Gastrocnemius medialis (tissue), 4 donors: ENCODE results near the gene CCDC185. TPM values are rescaled to one million over a fixed set of nuclear protein-coding genes. Genes with fewer than 3 reads are reported as not detected.

ENCODE experiments used
- ATAC-seq, 2 donors: fragments of 150-250 bp; one replicate each; pipeline ENCODE4 v1.9.1; 2016
- DNase-seq, 2 donors: peaks; one replicate each; pipeline ENCODE4 v3.0.0-alpha.2; 2019
- H3K27ac ChIP-seq, 4 donors: fragments of 200-600 bp; sonication (generic); 1 replicate in 1 of 4; 2 replicates in 3 of 4; pipeline ENCODE4 v1.5.1; 2016 to 2018; ENCODE audit warnings: mild to moderate bottlenecking in 2 of 4, moderate library complexity in 1 of 4
- H3K27me3 ChIP-seq, 3 donors: fragments of 200-600 bp; sonication (generic) in 2 of 3; 1 replicate in 1 of 3; 2 replicates in 2 of 3; pipeline versions ENCODE4 v1.5.1 to v1.6.0; 2016 to 2019; ENCODE audit warnings: mild to moderate bottlenecking in 1 of 3, moderate library complexity in 1 of 3
- H3K36me3 ChIP-seq, 2 donors: fragments of 200-600 bp; sonication (generic) in 1 of 2; one replicate each; pipeline ENCODE4 v1.5.1; 2017 to 2018
- H3K4me1 ChIP-seq, 2 donors: fragments of 200-600 bp; sonication (generic) in 1 of 2; one replicate each; pipeline ENCODE4 v1.5.1; 2016 to 2017; ENCODE audit warnings: mild to moderate bottlenecking in 2 of 2
- H3K4me3 ChIP-seq, 4 donors: fragments of 200-600 bp; sonication (generic) in 3 of 4; 1 replicate in 1 of 4; 2 replicates in 3 of 4; pipeline ENCODE4 v1.5.1; 2016 to 2019; ENCODE audit warnings: mild to moderate bottlenecking in 2 of 4
- H3K9me3 ChIP-seq, 3 donors: fragments of 200-600 bp; sonication (generic) in 2 of 3; 1 replicate in 1 of 3; 2 replicates in 2 of 3; pipeline ENCODE4 v1.5.1; 2016 to 2019
- POLR2A ChIP-seq, 2 donors: fragments of 450-650 bp; IDR thresholded peaks; one replicate each; pipeline ENCODE4 v1.6.1; 2017; ENCODE audit warnings: antibody characterized with exemption in 2 of 2, mild to moderate bottlenecking in 2 of 2, moderate library complexity in 2 of 2
- in situ Hi-C, 4 donors: fragments of 200-750 bp; cut with MboI; loops; one replicate each; pipeline versions ENCODE4 v1.15.0 to v1.8.0; 2017; ENCODE audit warnings: low sequenced_read_pairs in 4 of 4
- intact Hi-C: fragments of 100-400 bp; cut with DNase I; formaldehyde crosslinking; loops from one replicate; pipeline ENCODE4 v1.15.1; 2023; ENCODE audit warnings: low total_unique reads
- total RNA-seq, 4 donors: library from RNA; depleted of rRNA; stranded (reverse); fragments of >200 nt; gene quantifications; one replicate each; pipeline versions ENCODE4 v1.1.0 to v1.2.3, GENCODE V29; 2016
- TF ChIP-seq, protein P1 (sequence below), 5 experiments: fragments of 450-650 bp in 3 of 5; fragments of 200-600 bp in 2 of 5; sonication (generic) in 2 of 5; IDR thresholded peaks in 4 of 5; conservative IDR thresholded peaks in 1 of 5; 1 replicate in 4 of 5; 2 replicates in 1 of 5; pipeline ENCODE4 v1.5.1; 2016 to 2019; ENCODE audit warnings: antibody characterized with exemption in 5 of 5, mild to moderate bottlenecking in 3 of 5, moderate library complexity in 3 of 5

CCDC185 gene
- total RNA-seq, 4 donors from 2014 or later: not detected

DNA sequence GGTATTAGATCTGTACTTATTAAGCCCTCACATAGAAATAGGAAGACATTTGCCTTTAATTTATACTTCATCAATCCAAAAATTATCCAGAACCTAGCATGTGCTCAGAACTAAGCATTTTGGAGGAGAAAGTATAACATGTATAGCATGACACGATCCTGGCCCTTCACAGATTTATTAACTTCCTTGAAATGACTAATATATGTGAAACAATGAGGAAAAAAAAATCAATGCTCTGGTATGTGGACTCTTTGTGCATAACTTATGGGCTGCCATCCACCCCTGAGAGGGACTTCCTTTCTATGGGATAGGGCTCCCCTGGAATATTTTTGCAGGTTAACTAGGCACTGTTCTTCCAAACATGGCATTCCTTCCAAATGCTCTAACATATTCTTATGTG, 36.6 kb downstream of the CCDC185 start:
- H3K27me3 ChIP-seq: no peaks in the 10 kb centered on the region
- TF ChIP-seq POLR2A (IDR thresholded peaks at IDR 0.05): no peak
- TF ChIP-seq, protein P1, sequence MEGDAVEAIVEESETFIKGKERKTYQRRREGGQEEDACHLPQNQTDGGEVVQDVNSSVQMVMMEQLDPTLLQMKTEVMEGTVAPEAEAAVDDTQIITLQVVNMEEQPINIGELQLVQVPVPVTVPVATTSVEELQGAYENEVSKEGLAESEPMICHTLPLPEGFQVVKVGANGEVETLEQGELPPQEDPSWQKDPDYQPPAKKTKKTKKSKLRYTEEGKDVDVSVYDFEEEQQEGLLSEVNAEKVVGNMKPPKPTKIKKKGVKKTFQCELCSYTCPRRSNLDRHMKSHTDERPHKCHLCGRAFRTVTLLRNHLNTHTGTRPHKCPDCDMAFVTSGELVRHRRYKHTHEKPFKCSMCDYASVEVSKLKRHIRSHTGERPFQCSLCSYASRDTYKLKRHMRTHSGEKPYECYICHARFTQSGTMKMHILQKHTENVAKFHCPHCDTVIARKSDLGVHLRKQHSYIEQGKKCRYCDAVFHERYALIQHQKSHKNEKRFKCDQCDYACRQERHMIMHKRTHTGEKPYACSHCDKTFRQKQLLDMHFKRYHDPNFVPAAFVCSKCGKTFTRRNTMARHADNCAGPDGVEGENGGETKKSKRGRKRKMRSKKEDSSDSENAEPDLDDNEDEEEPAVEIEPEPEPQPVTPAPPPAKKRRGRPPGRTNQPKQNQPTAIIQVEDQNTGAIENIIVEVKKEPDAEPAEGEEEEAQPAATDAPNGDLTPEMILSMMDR (IDR thresholded peaks at IDR 0.05 in 4 of 5, conservative IDR thresholded peaks at IDR 0.05 in 1 of 5): no peak
- no peak overlapping the region for H3K4me3 ChIP-seq
- H3K36me3 ChIP-seq: no peaks in the 10 kb centered on the region
- ATAC-seq (no peak), DNase-seq (no peak)
- in situ Hi-C loops: no loop called here
- no peaks in the 10 kb centered on the region for H3K9me3 ChIP-seq
- intact Hi-C loops: no loop called here
- H3K4me1 ChIP-seq: peaks cover 2 to 11% of the 10 kb centered on the region in 2 donors
- peak overlapping the region in 2 of 4 donors; percentile 39 to 46 for H3K27ac ChIP-seq

DNA sequence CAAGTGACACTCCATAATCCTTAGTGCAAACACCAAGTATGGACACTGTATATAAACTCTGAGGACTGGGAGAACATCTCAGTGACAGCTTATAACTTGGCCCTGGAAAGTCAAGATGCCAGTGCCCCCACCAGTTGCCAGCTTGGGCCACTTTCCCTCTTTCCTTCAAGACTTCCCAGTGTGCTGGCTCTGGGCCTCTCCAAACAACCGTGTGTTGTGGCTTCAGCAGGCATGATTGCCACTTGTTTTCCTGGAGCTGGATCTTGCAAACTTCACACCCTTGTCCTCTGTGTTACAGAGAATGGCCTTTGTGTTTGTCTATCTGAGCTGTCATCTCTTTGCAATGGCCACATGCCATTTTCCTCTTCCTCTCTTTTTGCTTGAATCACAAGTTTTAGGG, 37.0 kb downstream of the CCDC185 start:
- no peak for TF ChIP-seq POLR2A (IDR thresholded peaks at IDR 0.05)
- TF ChIP-seq, protein P1 (IDR thresholded peaks at IDR 0.05 in 4 of 5, conservative IDR thresholded peaks at IDR 0.05 in 1 of 5): no peak
- no peaks in the 10 kb centered on the region for H3K9me3 ChIP-seq
- in situ Hi-C loops: no loop called here
- H3K4me1 ChIP-seq: peaks cover 2 to 11% of the 10 kb centered on the region in 2 donors
- no peak overlapping the region for H3K27ac ChIP-seq
- H3K27me3 ChIP-seq: no peaks in the 10 kb centered on the region
- no peaks in the 10 kb centered on the region for H3K36me3 ChIP-seq
- no peak overlapping the region for H3K4me3 ChIP-seq
- ATAC-seq (no peak), DNase-seq (no peak)
- intact Hi-C loops: no loop called here

DNA sequence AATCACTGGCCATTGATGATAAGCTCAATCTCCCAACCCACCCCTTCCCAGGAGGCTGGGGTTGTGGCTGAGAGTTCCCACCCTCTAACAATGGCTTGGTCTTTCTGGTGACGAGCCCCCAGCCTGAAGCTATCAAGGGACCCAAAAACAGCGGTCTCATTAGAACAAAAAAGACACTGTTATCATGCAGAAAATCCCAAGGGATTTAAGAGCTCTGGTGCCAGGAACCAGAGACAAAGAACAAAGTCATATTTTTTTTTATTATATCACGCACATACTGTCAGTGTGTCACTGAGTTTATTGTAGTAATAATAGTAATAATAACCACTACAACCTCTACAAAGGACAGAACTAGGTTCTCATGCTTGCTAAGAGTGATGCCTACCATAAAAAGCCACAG, 43.9 kb downstream of the CCDC185 start:
- no peak for TF ChIP-seq POLR2A (IDR thresholded peaks at IDR 0.05)
- TF ChIP-seq, protein P1 (IDR thresholded peaks at IDR 0.05 in 4 of 5, conservative IDR thresholded peaks at IDR 0.05 in 1 of 5): no peak
- ATAC-seq (no peak), DNase-seq (no peak)
- in situ Hi-C loops (no loop called here), intact Hi-C loops (no loop called here)
- H3K27me3 ChIP-seq: no peaks in the 10 kb centered on the region
- no peak overlapping the region for H3K27ac ChIP-seq
- H3K4me3 ChIP-seq: no peak overlapping the region
- H3K9me3 ChIP-seq: no peaks in the 10 kb centered on the region
- no peaks in the 10 kb centered on the region for H3K4me1 ChIP-seq
- H3K36me3 ChIP-seq: no peaks in the 10 kb centered on the region

DNA sequence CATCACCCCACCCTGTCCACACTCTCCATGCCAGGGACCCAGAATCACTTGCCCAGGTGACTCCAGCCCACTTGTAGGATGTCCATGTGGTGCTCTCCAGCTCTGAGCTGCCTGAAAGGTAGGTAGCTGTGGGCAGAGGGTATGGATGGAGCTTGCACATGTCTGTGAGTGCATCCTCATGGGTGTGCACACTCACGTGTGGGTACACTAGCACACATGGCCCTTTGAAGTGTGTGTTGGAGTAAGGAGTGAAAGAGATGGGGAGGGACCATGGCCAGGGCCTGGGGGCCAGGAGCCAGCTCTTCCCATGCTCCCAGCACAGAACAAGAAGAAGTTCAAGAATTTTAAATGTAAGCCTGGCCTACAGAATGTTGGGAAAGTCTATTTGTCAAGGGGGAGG, 50.2 kb downstream of the CCDC185 start:
- H3K4me3 ChIP-seq: no peak overlapping the region
- intact Hi-C loops: no loop called here
- TF ChIP-seq, protein P1 (IDR thresholded peaks at IDR 0.05 in 4 of 5, conservative IDR thresholded peaks at IDR 0.05 in 1 of 5): no peak
- TF ChIP-seq POLR2A (IDR thresholded peaks at IDR 0.05): no peak

DNA sequence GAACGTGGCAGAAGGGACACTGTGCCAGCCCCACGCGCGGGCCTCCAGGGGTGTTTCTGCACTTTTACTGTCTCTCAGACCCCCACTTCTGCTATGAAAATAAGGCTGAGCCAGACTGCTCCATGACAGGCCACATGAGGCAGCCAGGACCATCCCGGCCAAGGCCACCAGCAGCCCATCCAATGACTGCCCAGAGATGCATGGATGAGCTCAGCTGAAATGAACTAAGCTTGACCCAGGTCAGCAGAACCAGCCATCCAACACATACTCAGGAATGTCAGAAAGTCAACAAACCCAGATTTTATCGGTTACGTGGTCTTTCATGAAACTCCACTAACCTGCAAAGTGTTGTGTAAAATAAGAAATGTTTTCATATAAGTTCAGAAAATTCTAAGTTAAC, 51.2 kb downstream of the CCDC185 start:
- in situ Hi-C loops (no loop called here), intact Hi-C loops (no loop called here)
- TF ChIP-seq POLR2A (IDR thresholded peaks at IDR 0.05): no peak
- TF ChIP-seq, protein P1 (IDR thresholded peaks at IDR 0.05 in 4 of 5, conservative IDR thresholded peaks at IDR 0.05 in 1 of 5): no peak
- no peaks in the 10 kb centered on the region for H3K9me3 ChIP-seq
- DNase-seq (no peak), ATAC-seq (no peak)
- no peaks in the 10 kb centered on the region for H3K4me1 ChIP-seq
- no peaks in the 10 kb centered on the region for H3K36me3 ChIP-seq
- H3K4me3 ChIP-seq: no peak overlapping the region
- no peak overlapping the region for H3K27ac ChIP-seq
- no peaks in the 10 kb centered on the region for H3K27me3 ChIP-seq

More for the DNA sequence above, 50.2 kb downstream of the CCDC185 start:
- no peaks in the 10 kb centered on the region for H3K27me3 ChIP-seq
- no peaks in the 10 kb centered on the region for H3K9me3 ChIP-seq
- H3K4me1 ChIP-seq: no peaks in the 10 kb centered on the region
- DNase-seq: no peak
- ATAC-seq: no peak
- no peak overlapping the region for H3K27ac ChIP-seq
- in situ Hi-C loops: no loop called here
- no peaks in the 10 kb centered on the region for H3K36me3 ChIP-seq
